Transverse colon (tissue), 4 donors: Measurements from ENCODE around the gene FYCO1. TPM values are rescaled to one million over a fixed set of nuclear protein-coding genes. Genes with fewer than 3 reads are reported as not detected.
A peak's percentile ranks its signal among the peaks of the same experiment; 100 is the strongest.

Experiments
- DNase-seq: peaks from one replicate; pipeline ENCODE4 v3.0.0-alpha.2; 2019
- H3K27ac ChIP-seq, 4 donors: fragments of 200-600 bp; sonication (generic); 2 replicates each; pipeline ENCODE4 v1.5.1; 2016 to 2018; ENCODE audit warnings: inconsistent platforms in 4 of 4
- H3K27me3 ChIP-seq: fragments of 200-600 bp; sonication (generic); 2 replicates; pipeline ENCODE4 v1.5.1; 2017; ENCODE audit warnings: inconsistent platforms
- H3K36me3 ChIP-seq, 4 donors: fragments of 200-600 bp; sonication (generic); 2 replicates each; pipeline ENCODE4 v1.5.1; 2017 to 2019; ENCODE audit warnings: inconsistent platforms in 4 of 4
- H3K4me1 ChIP-seq, 4 donors: fragments of 200-600 bp; sonication (generic); 2 replicates each; pipeline ENCODE4 v1.5.1; 2017 to 2020; ENCODE audit warnings: inconsistent platforms in 4 of 4
- H3K4me3 ChIP-seq, 4 donors: fragments of 200-600 bp; sonication (generic); 1 replicate in 1 of 4; 2 replicates in 3 of 4; pipeline versions ENCODE4 v1.5.1 to v1.6.1; 2017 to 2019; ENCODE audit warnings: inconsistent platforms in 4 of 4
- H3K9me3 ChIP-seq, 2 donors: fragments of 200-600 bp; sonication (generic); 2 replicates each; pipeline ENCODE4 v1.5.1; 2017 to 2019; ENCODE audit warnings: inconsistent platforms in 2 of 2
- EP300 ChIP-seq: sonication (generic); formaldehyde crosslinking; IDR thresholded peaks from one replicate; pipeline ENCODE4 v1.6.1; 2017; ENCODE audit warnings: antibody characterized with exemption, low read depth
- POLR2A ChIP-seq: fragments of 450-650 bp; IDR thresholded peaks from one replicate; pipeline ENCODE4 v1.6.1; 2016; ENCODE audit warnings: antibody characterized with exemption, mild to moderate bottlenecking, moderate library complexity
- POLR2AphosphoS5 ChIP-seq, 3 donors: sonication (generic); formaldehyde crosslinking; IDR thresholded peaks; one replicate each; pipeline ENCODE4 v1.6.1; 2016; ENCODE audit warnings: antibody characterized with exemption in 3 of 3
- WGBS, 2 donors: methylation state at CpG; one replicate each; pipeline ENCODE4 v1.1.5; 2018; ENCODE audit warnings: low coverage in 1 of 2; 5-methylcytosine and 5-hydroxymethylcytosine counted together
- in situ Hi-C, 4 donors: fragments of 200-750 bp; cut with MboI; loops; one replicate each; pipeline versions ENCODE4 v1.15.0 to v1.15.1; 2017; ENCODE audit warnings: low sequenced_read_pairs in 3 of 4, low pct_ligation_motif_present in 1 of 4, low pct_unique_long_range_greater_than_20kb in 1 of 4
- intact Hi-C: fragments of 100-400 bp; cut with DNase I; formaldehyde crosslinking; loops from one replicate; pipeline ENCODE4 v1.15.1; 2023; ENCODE audit warnings: low total_unique reads
- total RNA-seq, 4 donors: library from RNA; depleted of rRNA; stranded (reverse); fragments of >200 nt; gene quantifications; one replicate each; pipeline ENCODE4 v1.1.0, GENCODE V29; 2016
- TF ChIP-seq, protein P1 (sequence below), 5 experiments: fragments of 200-600 bp in 3 of 5; fragments of 450-650 bp in 2 of 5; sonication (generic) in 3 of 5; IDR thresholded peaks; 1 replicate in 2 of 5; 2 replicates in 3 of 5; pipeline ENCODE4 v1.5.1; 2016 to 2017; ENCODE audit warnings: antibody characterized with exemption in 5 of 5, inconsistent platforms in 3 of 5, mild to moderate bottlenecking in 2 of 5, moderate library complexity in 1 of 5

The FYCO1 gene
- total RNA-seq, 4 donors from 2014 or later = 34.5 to 40.0 (median 38.1) TPM

GRCh38 chr3:45950686-45951600, 44.7 kb downstream of the FYCO1 start:
- TF ChIP-seq EP300 (no peak), POLR2A (no peak), POLR2AphosphoS5 (IDR thresholded peaks at IDR 0.05) (no peak)
- TF ChIP-seq, protein P1, sequence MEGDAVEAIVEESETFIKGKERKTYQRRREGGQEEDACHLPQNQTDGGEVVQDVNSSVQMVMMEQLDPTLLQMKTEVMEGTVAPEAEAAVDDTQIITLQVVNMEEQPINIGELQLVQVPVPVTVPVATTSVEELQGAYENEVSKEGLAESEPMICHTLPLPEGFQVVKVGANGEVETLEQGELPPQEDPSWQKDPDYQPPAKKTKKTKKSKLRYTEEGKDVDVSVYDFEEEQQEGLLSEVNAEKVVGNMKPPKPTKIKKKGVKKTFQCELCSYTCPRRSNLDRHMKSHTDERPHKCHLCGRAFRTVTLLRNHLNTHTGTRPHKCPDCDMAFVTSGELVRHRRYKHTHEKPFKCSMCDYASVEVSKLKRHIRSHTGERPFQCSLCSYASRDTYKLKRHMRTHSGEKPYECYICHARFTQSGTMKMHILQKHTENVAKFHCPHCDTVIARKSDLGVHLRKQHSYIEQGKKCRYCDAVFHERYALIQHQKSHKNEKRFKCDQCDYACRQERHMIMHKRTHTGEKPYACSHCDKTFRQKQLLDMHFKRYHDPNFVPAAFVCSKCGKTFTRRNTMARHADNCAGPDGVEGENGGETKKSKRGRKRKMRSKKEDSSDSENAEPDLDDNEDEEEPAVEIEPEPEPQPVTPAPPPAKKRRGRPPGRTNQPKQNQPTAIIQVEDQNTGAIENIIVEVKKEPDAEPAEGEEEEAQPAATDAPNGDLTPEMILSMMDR (IDR thresholded peaks at IDR 0.05) = no peak
- H3K27ac ChIP-seq = peak overlapping the region; percentile 51 to 65 (median 55)
- DNase-seq = no peak
- no peak overlapping the region for H3K4me3 ChIP-seq
- H3K4me1 ChIP-seq = peaks cover 0 to 12% (median 3%) of the 10 kb centered on the region in 4 donors
- intact Hi-C loops = no loop called here
- no peaks in the 10 kb centered on the region for H3K9me3 ChIP-seq
- in situ Hi-C loops = no loop called here
- WGBS, 2 donors = 82 to 83% methylated on average over 1 to 6 of the region's 6 CpGs
- no peaks in the 10 kb centered on the region for H3K27me3 ChIP-seq
- peaks cover 0 to 66% (median 20%) of the 10 kb centered on the region in 4 donors for H3K36me3 ChIP-seq

- intact Hi-C loops = no loop called here
- Histone ChIP-seq H3K36me3 (peaks cover 0 to 58% (median 20%) of the 10 kb centered on the region in 4 donors), H3K27me3 (no peaks in the 10 kb centered on the region), H3K9me3 (no peaks in the 10 kb centered on the region), H3K4me3 (no peak overlapping the region), H3K27ac (peak overlapping the region; percentile 38 to 56 (median 52)), H3K4me1 (peaks cover 0 to 12% (median 3%) of the 10 kb centered on the region in 4 donors)
- WGBS, 2 donors = 94% methylated on average over 2 of the region's 2 CpGs; no CpG with 5 or more reads in 1 of the 2 donors
- DNase-seq = no peak
- TF ChIP-seq, protein P1 (IDR thresholded peaks at IDR 0.05) = no peak
- TF ChIP-seq POLR2AphosphoS5 (IDR thresholded peaks at IDR 0.05) (no peak), EP300 (no peak), POLR2A (no peak)
- in situ Hi-C loops = no loop called here
Observed at GRCh38 chr3:45950131-45950530, 45.5 kb downstream of the FYCO1 start.

DNA sequence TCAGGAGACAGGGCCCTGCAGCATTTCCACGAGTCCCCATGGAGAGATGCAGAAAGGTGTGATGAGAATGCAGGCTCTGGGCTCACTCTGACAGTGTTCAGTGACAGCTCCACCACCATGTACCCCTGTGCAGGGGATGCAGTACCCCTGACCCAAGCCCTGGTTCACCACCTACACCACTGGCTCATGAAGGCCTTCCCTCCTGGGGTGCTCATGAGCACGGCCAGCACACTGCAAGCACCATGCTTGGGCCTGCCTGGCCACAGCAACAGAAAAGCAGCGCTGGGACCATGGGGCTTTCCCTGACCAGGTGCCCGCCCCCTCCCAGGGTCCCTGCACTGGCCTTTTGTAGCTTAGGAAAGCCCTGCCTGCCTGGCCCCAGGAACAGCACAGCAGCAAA, 46.2 kb downstream of the FYCO1 start:
- Histone ChIP-seq H3K36me3 (peaks cover 0 to 51% (median 16%) of the 10 kb centered on the region in 4 donors), H3K27ac (peak overlapping the region in 3 of 4 donors; percentile 38 to 51 (median 47)), H3K9me3 (no peaks in the 10 kb centered on the region), H3K27me3 (no peaks in the 10 kb centered on the region), H3K4me3 (no peak overlapping the region), H3K4me1 (peaks cover 0 to 12% (median 3%) of the 10 kb centered on the region in 4 donors)
- 89% methylated on average over 4 of the region's 4 CpGs; no CpG with 5 or more reads in 1 of the 2 donors for WGBS, 2 donors
- intact Hi-C loops = no loop called here
- in situ Hi-C loops = loop anchor here (10.0 to 25.0 kb wide), 5 partner anchors 135 to 438 kb away; partner anchors contain the start of genes CCR1 (in 2 of the 4), CCR2 (in 1 of the 4) and CCR5 (in 1 of the 4)
- TF ChIP-seq POLR2AphosphoS5 (IDR thresholded peaks at IDR 0.05) (no peak), EP300 (no peak), POLR2A (no peak)
- TF ChIP-seq, protein P1 (IDR thresholded peaks at IDR 0.05) = no peak
- DNase-seq = no peak

- Histone ChIP-seq H3K27ac (peak overlapping the region; percentile 32 to 51 (median 42)), H3K9me3 (no peaks in the 10 kb centered on the region), H3K4me1 (peaks cover 0 to 12% (median 3%) of the 10 kb centered on the region in 4 donors), H3K4me3 (no peak overlapping the region), H3K27me3 (no peaks in the 10 kb centered on the region), H3K36me3 (peaks cover 0 to 46% (median 13%) of the 10 kb centered on the region in 4 donors)
- WGBS, 2 donors = 90% methylated on average over 6 of the region's 6 CpGs; no CpG with 5 or more reads in 1 of the 2 donors
- intact Hi-C loops (no loop called here), in situ Hi-C loops (loop anchor here (10.0 to 25.0 kb wide), 5 partner anchors 136 to 438 kb away; partner anchors contain the start of genes CCR1 (in 2 of the 4), CCR2 (in 1 of the 4) and CCR5 (in 1 of the 4))
- TF ChIP-seq, protein P1 (IDR thresholded peaks at IDR 0.05) = no peak
- TF ChIP-seq EP300 (no peak), POLR2AphosphoS5 (IDR thresholded peaks at IDR 0.05) (no peak), POLR2A (no peak)
- DNase-seq = no peak
Observed at GRCh38 chr3:45948881-45949280, 46.7 kb downstream of the FYCO1 start.
